KMS-11 (cell line): Measurements from ENCODE around the gene GRM2.

Experiments
- H2AFZ ChIP-seq: fragments of 200-600 bp; sonication (generic); 2 replicates; pipeline ENCODE4 v1.6.1; 2016; ENCODE audit warnings: antibody characterized with exemption, mixed run types, low read depth
- H3K27ac ChIP-seq: fragments of 200-600 bp; sonication (generic); 2 replicates; pipeline ENCODE4 v1.6.1; 2016; ENCODE audit warnings: mild to moderate bottlenecking, mixed run types
- H3K27me3 ChIP-seq: fragments of 200-600 bp; sonication (generic); 2 replicates; pipeline ENCODE4 v1.6.1; 2017; ENCODE audit warnings: mild to moderate bottlenecking, low read depth, mixed run types, moderate library complexity; ENCODE audit not compliant: insufficient read depth
- H3K36me3 ChIP-seq: fragments of 200-600 bp; sonication (generic); 2 replicates; pipeline ENCODE4 v1.6.1; 2017; ENCODE audit warnings: mild to moderate bottlenecking, mixed run types; ENCODE audit not compliant: insufficient read depth
- H3K4me1 ChIP-seq: fragments of 200-600 bp; sonication (generic); 2 replicates; pipeline ENCODE4 v1.6.1; 2016; ENCODE audit warnings: mild to moderate bottlenecking, low read depth, mixed run types; ENCODE audit not compliant: poor library complexity, severe bottlenecking
- H3K4me2 ChIP-seq: fragments of 200-600 bp; sonication (generic); 2 replicates; pipeline ENCODE4 v1.7.0; 2016; ENCODE audit warnings: mild to moderate bottlenecking, mixed run types
- H3K4me3 ChIP-seq: fragments of 200-600 bp; sonication (generic); IDR thresholded peaks from 2 replicates; pipeline ENCODE4 v1.6.1; 2017; ENCODE audit warnings: low read depth, low read length, mixed read lengths; ENCODE audit not compliant: insufficient read depth
- H3K79me2 ChIP-seq: fragments of 200-600 bp; sonication (generic); 2 replicates; pipeline ENCODE4 v1.6.1; 2016; ENCODE audit warnings: low read depth, mixed run types; ENCODE audit not compliant: insufficient read depth
- H3K9ac ChIP-seq: fragments of 200-600 bp; sonication (generic); 2 replicates; pipeline ENCODE4 v1.6.1; 2016; ENCODE audit warnings: mild to moderate bottlenecking, mixed run types
- H4K20me1 ChIP-seq: fragments of 200-600 bp; sonication (generic); 2 replicates; pipeline ENCODE4 v1.6.1; 2016; ENCODE audit warnings: mild to moderate bottlenecking, mixed run types; ENCODE audit not compliant: insufficient read depth
- TF ChIP-seq, protein P1 (sequence below): fragments of 200-600 bp; sonication (generic); conservative IDR thresholded peaks from 2 replicates; pipeline ENCODE4 v1.6.1; 2017; ENCODE audit warnings: low read depth, mild to moderate bottlenecking, antibody characterized with exemption, low read length, moderate library complexity, mixed read lengths

Gene GRM2

DNA sequence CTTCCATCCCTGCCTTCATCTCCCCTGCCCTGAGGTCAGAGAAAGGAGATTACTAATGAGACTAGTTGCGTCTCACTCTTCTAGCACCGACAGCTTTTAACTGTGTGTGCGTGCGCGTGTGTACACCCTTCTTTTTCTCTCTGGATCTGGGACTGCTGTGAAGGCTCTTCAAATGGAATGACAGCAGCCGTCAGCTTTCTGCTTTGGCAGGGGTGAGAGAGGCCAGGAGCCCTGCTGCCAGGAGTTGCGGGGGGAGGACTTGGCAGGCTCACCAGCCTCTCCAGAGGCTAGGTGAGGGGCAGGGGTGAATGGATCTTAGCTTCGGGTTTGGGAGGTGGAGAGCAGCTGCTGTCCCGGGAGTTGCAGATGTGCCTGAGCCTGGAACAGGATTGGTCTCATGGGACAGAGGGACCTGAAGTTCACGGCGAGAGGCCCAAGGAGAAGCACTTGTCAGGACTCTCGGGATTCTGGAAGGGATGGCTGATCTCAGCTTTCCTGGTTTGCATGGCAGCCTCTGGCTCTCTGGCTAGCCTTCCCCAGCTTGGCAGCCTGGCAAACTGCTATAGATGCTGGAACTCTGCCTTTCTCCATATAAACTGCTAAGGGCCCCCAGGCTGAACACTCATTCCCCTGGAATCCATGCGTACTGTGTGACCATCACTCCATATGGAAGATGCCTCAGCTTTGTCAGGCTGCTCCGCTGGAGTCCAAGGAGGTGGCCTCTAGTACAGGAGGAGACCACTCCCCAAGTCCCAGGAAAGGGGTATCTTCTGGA is 19.2 kb upstream of the GRM2 start:
- no peak overlapping the region for H3K9ac ChIP-seq
- no peak overlapping the region for H2AFZ ChIP-seq
- no peaks in the 10 kb centered on the region for H3K36me3 ChIP-seq
- TF ChIP-seq, protein P1, sequence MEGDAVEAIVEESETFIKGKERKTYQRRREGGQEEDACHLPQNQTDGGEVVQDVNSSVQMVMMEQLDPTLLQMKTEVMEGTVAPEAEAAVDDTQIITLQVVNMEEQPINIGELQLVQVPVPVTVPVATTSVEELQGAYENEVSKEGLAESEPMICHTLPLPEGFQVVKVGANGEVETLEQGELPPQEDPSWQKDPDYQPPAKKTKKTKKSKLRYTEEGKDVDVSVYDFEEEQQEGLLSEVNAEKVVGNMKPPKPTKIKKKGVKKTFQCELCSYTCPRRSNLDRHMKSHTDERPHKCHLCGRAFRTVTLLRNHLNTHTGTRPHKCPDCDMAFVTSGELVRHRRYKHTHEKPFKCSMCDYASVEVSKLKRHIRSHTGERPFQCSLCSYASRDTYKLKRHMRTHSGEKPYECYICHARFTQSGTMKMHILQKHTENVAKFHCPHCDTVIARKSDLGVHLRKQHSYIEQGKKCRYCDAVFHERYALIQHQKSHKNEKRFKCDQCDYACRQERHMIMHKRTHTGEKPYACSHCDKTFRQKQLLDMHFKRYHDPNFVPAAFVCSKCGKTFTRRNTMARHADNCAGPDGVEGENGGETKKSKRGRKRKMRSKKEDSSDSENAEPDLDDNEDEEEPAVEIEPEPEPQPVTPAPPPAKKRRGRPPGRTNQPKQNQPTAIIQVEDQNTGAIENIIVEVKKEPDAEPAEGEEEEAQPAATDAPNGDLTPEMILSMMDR: no peak
- H3K79me2 ChIP-seq: no peaks in the 10 kb centered on the region
- H3K27ac ChIP-seq: no peak overlapping the region
- no peak overlapping the region for H3K4me2 ChIP-seq
- no peaks in the 10 kb centered on the region for H3K4me1 ChIP-seq
- no peaks in the 10 kb centered on the region for H3K27me3 ChIP-seq
- H3K4me3 ChIP-seq: no peak overlapping the region
- H4K20me1 ChIP-seq: no peaks in the 10 kb centered on the region

DNA sequence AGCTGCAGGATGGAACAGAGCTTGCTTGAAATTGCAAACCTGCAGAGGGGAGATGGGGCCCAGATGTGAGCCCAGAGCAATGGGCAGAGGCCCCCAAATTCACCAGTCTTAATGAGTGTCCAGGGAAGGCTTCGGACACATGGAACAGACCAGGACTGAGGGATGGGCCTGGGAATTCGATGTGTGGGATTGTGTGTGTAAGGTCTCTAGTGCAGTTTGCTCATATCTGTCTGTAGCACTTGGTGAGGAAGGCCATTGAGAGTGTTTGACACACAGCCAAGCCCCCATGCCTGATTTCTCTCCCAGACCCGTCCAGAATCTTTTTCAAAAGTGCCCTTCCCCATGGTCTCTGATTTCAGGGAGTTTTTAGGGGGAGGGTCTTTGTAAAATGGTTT is 18.7 kb upstream of the GRM2 start:
- no peaks in the 10 kb centered on the region for H4K20me1 ChIP-seq
- no peaks in the 10 kb centered on the region for H3K27me3 ChIP-seq
- no peaks in the 10 kb centered on the region for H3K79me2 ChIP-seq
- no peak overlapping the region for H3K4me3 ChIP-seq
- H3K4me2 ChIP-seq: no peak overlapping the region
- no peak overlapping the region for H3K27ac ChIP-seq
- H2AFZ ChIP-seq: no peak overlapping the region
- H3K9ac ChIP-seq: no peak overlapping the region
- TF ChIP-seq, protein P1: no peak
- H3K4me1 ChIP-seq: no peaks in the 10 kb centered on the region
- no peaks in the 10 kb centered on the region for H3K36me3 ChIP-seq

DNA sequence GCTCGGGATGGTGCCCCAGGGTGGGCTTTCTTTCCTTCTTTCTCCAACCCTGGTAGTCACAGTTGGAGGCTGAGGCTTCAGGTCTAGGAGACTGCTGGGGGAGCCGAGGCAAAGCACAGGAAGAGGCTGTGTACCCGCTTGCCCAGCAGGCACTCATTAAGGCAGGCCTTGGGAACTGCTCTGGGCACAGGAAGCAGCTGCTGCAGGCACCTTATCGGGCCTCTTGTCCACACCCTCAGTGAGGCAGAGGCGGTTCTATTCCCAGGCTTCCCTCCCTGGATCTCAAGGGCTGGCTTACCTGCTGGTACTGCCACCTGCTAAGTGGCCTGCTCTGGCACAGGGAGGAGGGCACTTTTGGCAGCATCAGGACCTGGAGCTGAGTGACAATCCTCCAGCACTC is 15.8 kb upstream of the GRM2 start:
- TF ChIP-seq, protein P1: no peak
- no peak overlapping the region for H3K9ac ChIP-seq

DNA sequence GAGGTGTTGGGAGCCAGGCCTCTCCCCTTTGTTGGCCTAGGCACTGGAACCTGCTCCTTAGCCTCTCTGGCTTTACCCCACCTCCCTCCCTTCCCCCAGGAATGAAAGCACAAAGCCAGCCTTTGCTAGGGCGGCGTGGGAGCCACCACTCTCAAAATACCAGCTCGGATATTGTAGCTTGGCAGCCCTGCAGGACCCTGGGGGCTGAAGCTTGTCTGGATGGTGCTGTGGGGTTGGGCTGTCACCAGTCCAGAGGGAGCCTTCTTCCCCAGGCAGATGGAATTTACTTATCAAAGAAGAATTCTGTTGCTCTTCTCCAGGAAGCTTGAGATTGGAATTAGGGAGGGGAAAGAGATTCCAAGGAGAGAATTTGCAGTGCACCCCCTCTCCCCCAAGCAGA is 14.9 kb upstream of the GRM2 start:
- no peaks in the 10 kb centered on the region for H3K4me1 ChIP-seq
- H3K9ac ChIP-seq: no peak overlapping the region
- H3K4me3 ChIP-seq: no peak overlapping the region
- TF ChIP-seq, protein P1: no peak
- H3K27ac ChIP-seq: no peak overlapping the region
- H2AFZ ChIP-seq: no peak overlapping the region
- H3K4me2 ChIP-seq: no peak overlapping the region
- H3K27me3 ChIP-seq: no peaks in the 10 kb centered on the region
- no peaks in the 10 kb centered on the region for H3K79me2 ChIP-seq
- no peaks in the 10 kb centered on the region for H4K20me1 ChIP-seq
- no peaks in the 10 kb centered on the region for H3K36me3 ChIP-seq

More for the DNA sequence above, 15.8 kb upstream of the GRM2 start:
- no peaks in the 10 kb centered on the region for H3K4me1 ChIP-seq
- H3K27me3 ChIP-seq: no peaks in the 10 kb centered on the region
- H3K27ac ChIP-seq: no peak overlapping the region
- no peak overlapping the region for H3K4me3 ChIP-seq
- H3K4me2 ChIP-seq: no peak overlapping the region
- no peaks in the 10 kb centered on the region for H4K20me1 ChIP-seq
- H2AFZ ChIP-seq: no peak overlapping the region
- H3K36me3 ChIP-seq: no peaks in the 10 kb centered on the region
- no peaks in the 10 kb centered on the region for H3K79me2 ChIP-seq
